Measurements from ENCODE around the gene ESYT3.
A peak's percentile ranks its signal among the peaks of the same experiment; 100 is the strongest.

The ESYT3 gene

GRCh38 chr3:138434276-138434874 is at the start of gene ESYT3:
TSS of gene ESYT3 (plus strand) at chr3:138434616. CDS start at chr3:138434799, 183 bp downstream.
- DNase-seq, result peak; percentile 46

- no peak for DNase-seq
These were observed 49.4 kb upstream of the ESYT3 start for GRCh38 chr3:138384976-138385375.

- DNase-seq, result no peak
These were observed 45.2 kb upstream of the ESYT3 start for GRCh38 chr3:138389144-138389601.

GRCh38 chr3:138389841-138390581 is 44.4 kb upstream of the ESYT3 start:
- no peak for DNase-seq

- DNase-seq, result no peak
These were observed 43.9 kb upstream of the ESYT3 start for GRCh38 chr3:138390582-138390932.

- DNase-seq, result no peak
These were observed 40.3 kb upstream of the ESYT3 start for GRCh38 chr3:138394156-138394555.

- DNase-seq, result no peak
These were observed 39.7 kb upstream of the ESYT3 start for GRCh38 chr3:138394686-138395085.

- DNase-seq, result no peak
These were observed 38.3 kb upstream of the ESYT3 start for GRCh38 chr3:138395865-138396751.

- no peak for DNase-seq
These were observed 37.5 kb upstream of the ESYT3 start for GRCh38 chr3:138396752-138397410.

- DNase-seq, result no peak
These were observed 36.4 kb upstream of the ESYT3 start for GRCh38 chr3:138397983-138398382.

- no peak for DNase-seq
These were observed 35.4 kb upstream of the ESYT3 start for GRCh38 chr3:138398791-138399575.

GRCh38 chr3:138399766-138400165 is 34.6 kb upstream of the ESYT3 start:
- DNase-seq, result no peak

- DNase-seq, result no peak
These were observed 33.8 kb upstream of the ESYT3 start for GRCh38 chr3:138400651-138401070.

- no peak for DNase-seq
These were observed 32.6 kb upstream of the ESYT3 start for GRCh38 chr3:138401834-138402233.

GRCh38 chr3:138404121-138404520 is 30.3 kb upstream of the ESYT3 start:
- no peak for DNase-seq

- DNase-seq, result no peak
These were observed 29.4 kb upstream of the ESYT3 start for GRCh38 chr3:138405001-138405400.

- no peak for DNase-seq
These were observed 28.9 kb upstream of the ESYT3 start for GRCh38 chr3:138405486-138405885.

- no peak for DNase-seq
These were observed 27.8 kb upstream of the ESYT3 start for GRCh38 chr3:138406606-138407005.

- DNase-seq, result no peak
These were observed 27.0 kb upstream of the ESYT3 start for GRCh38 chr3:138407236-138407907.

- no peak for DNase-seq
These were observed 25.5 kb upstream of the ESYT3 start for GRCh38 chr3:138408751-138409570.

Measured in stimulated activated CD4-positive, alpha-beta T cell treated with anti-CD3 and anti-CD28 coated beads, Interleukin-4, amount 100 ng/mL, for 24 hours (primary cell).